ENCODE measurements around the gene UGT2B28. TPM values are rescaled to one million over a fixed set of nuclear protein-coding genes. Genes with fewer than 3 reads are reported as not detected.
"Not testable (repeated sequence)": the region's sequence is repeated elsewhere in the genome, so short reads cannot be mapped to it uniquely, and the experiment has no call there.

UGT2B28 gene
- not detected for total RNA-seq

- ATAC-seq: not testable (repeated sequence)
Measured at GRCh38 chr4:69280081-69280480, at the start of gene UGT2B28. Gene UGT2B28 (plus strand): TSS chr4:69280475. CDS start chr4:69280501, 26 bp downstream.

GRCh38 chr4:69239092-69239491 is 41.2 kb upstream of the UGT2B28 start:
- ATAC-seq: no peak

GRCh38 chr4:69239557-69240168 is 40.6 kb upstream of the UGT2B28 start:
- no peak for ATAC-seq

- ATAC-seq: not testable (repeated sequence)
Measured at GRCh38 chr4:69240787-69241186, 39.5 kb upstream of the UGT2B28 start.

GRCh38 chr4:69241746-69242145 is 38.5 kb upstream of the UGT2B28 start:
- not testable (repeated sequence) for ATAC-seq

GRCh38 chr4:69242562-69243240 is 37.6 kb upstream of the UGT2B28 start:
- ATAC-seq: not testable (repeated sequence)

- ATAC-seq: not testable (repeated sequence)
Measured at GRCh38 chr4:69250884-69251283, 29.4 kb upstream of the UGT2B28 start.

- ATAC-seq: not testable (repeated sequence)
Measured at GRCh38 chr4:69253147-69253772, 27.0 kb upstream of the UGT2B28 start.

GRCh38 chr4:69268612-69269011 is 11.7 kb upstream of the UGT2B28 start:
- ATAC-seq: not testable (repeated sequence)

GRCh38 chr4:69296356-69296755 is 16.1 kb downstream of the UGT2B28 start:
- not testable (repeated sequence) for ATAC-seq

- not testable (repeated sequence) for ATAC-seq
Measured at GRCh38 chr4:69308426-69309033, 28.3 kb downstream of the UGT2B28 start.

GRCh38 chr4:69309549-69310076 is 29.3 kb downstream of the UGT2B28 start:
- peak; percentile 35 for ATAC-seq

- not testable (repeated sequence) for ATAC-seq
Measured at GRCh38 chr4:69310262-69310661, 30.0 kb downstream of the UGT2B28 start.

- ATAC-seq: peak; percentile 62
Measured at GRCh38 chr4:69317669-69318298, 37.5 kb downstream of the UGT2B28 start.

- peak; percentile 38 for ATAC-seq
Measured at GRCh38 chr4:69321153-69321729, 41.0 kb downstream of the UGT2B28 start.

- ATAC-seq: no peak
Measured at GRCh38 chr4:69322055-69322454, 41.8 kb downstream of the UGT2B28 start.

GRCh38 chr4:69323284-69323683 is 43.0 kb downstream of the UGT2B28 start:
- ATAC-seq: no peak

- no peak for ATAC-seq
Measured at GRCh38 chr4:69330345-69331047, 50.2 kb downstream of the UGT2B28 start.

- not testable (repeated sequence) for ATAC-seq
Measured at GRCh38 chr4:69331304-69331703, 51.0 kb downstream of the UGT2B28 start.

- not testable (repeated sequence) for ATAC-seq
Measured at GRCh38 chr4:69335485-69335884, 55.2 kb downstream of the UGT2B28 start.

GRCh38 chr4:69343114-69343513 is 62.8 kb downstream of the UGT2B28 start:
- ATAC-seq: peak; percentile 59
